ENCODE measurements around the gene KCNT1.

Gene KCNT1

GRCh38 chr9:135765416-135765815, 63.4 kb downstream of the KCNT1 start:
- no peak for DNase-seq (ENCODE audit: low read depth in 3 of 3)

- no peak for DNase-seq (ENCODE audit: low read depth in 3 of 3)
These were observed 64.3 kb downstream of the KCNT1 start for GRCh38 chr9:135766251-135766650.

DNA sequence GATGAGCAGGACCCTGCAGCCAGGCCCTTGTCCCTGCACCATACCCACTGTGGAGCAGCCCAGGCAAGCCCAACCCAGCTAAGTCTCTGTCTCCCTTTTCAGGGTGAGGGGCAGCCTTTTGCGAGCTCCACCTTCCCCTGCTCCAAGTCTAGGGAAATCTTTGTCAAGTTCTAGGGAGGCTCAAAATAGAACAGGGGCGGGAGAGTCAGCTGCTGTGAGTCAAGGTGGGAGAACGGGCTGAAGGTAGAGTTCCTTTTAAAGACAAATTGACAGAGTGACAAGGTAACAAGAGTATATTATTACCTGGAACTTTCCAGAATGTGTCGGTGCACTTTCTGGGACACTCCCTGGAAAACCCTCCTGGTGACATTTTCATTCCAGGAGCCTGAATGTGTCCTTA, 64.7 kb downstream of the KCNT1 start:
- no peak for DNase-seq (ENCODE audit: low read depth in 3 of 3)

- DNase-seq (ENCODE audit: low read depth in 3 of 3), result no peak
These were observed 66.7 kb downstream of the KCNT1 start for GRCh38 chr9:135768516-135769218.

GRCh38 chr9:135769489-135770202, 67.7 kb downstream of the KCNT1 start:
- DNase-seq (ENCODE audit: low read depth in 3 of 3), result no peak

- DNase-seq (ENCODE audit: low read depth in 3 of 3), result no peak
These were observed 68.2 kb downstream of the KCNT1 start for GRCh38 chr9:135770203-135770535.

DNA sequence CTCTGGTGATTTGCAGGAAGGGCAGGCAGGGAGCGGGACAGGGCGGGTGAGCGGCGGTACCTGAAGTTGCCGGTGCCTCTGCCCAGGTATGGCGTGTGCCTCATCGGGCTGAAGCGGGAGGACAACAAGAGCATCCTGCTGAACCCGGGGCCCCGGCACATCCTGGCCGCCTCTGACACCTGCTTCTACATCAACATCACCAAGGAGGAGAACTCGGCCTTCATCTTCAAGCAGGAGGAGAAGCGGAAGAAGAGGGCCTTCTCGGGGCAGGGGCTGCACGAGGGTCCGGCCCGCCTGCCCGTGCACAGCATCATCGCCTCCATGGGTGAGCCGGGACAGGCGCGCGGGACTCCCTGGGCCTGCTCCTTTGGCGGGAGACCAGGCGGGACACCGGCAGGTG, 68.8 kb downstream of the KCNT1 start:
- DNase-seq (ENCODE audit: low read depth in 3 of 3), result no peak

DNA sequence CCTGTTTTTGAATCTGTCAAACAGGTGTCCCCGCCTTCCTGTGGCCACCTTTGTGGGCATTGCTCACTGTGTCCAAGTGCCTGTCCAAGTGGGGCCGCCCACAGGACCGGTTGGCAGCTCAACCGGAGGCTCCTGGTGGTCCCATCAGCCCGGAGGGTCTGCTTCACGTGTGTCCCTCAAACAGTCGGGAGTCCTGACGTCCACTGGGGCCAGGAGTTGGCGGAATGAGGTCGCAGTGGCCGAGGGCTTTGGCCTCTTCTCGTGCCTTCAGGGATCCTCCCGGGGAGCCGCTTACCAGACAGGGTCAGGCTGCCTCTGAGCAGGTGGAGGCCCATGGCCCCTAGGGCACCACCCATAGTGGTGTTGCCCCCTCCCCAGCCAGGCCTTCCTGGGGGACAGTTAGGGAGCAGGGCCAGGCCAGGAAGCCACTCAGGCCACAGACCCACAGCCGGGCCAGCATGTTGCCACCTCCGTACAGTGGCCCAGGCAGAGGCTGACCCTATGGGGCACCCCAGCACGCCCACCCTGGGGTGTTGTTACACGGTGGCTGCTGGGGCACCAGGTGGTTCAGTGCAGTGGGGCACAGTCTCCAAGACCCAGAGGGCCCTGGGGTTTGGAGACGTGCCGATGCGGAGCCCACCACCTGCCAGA, 69.5 kb downstream of the KCNT1 start:
- no peak for DNase-seq (ENCODE audit: low read depth in 3 of 3)

GRCh38 chr9:135772056-135772646, 70.2 kb downstream of the KCNT1 start:
- no peak for DNase-seq (ENCODE audit: low read depth in 3 of 3)

DNA sequence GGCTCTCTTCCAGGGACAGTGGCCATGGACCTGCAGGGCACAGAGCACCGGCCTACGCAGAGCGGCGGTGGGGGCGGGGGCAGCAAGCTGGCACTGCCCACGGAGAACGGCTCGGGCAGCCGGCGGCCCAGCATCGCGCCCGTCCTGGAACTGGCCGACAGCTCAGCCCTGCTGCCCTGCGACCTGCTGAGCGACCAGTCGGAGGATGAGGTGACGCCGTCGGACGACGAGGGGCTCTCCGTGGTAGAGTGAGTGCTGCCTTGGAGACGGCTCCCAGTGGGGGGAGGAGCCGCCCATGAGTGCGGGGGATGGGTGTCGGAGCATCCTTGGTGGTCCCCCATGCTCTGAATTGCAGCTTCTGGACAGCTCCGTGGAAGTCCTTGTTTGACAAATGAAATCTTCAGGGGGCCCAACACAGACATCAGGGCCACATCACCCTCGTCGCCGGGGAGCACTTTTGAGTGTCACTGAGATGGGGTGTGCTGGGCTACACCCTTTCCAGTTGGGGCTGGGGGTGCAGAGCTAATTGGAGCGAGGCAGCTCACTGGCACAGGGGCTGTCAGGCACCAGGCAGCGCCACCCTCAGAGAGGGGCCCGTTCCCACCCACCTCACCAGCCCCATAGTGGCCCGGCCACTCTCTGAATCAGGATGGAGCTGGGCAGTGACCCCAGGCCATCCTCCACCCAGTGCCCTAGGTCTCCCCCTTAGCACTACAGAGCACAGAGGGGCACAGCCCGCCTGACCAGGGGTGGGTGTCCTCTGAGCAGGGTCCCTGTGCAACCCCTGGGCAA, 70.9 kb downstream of the KCNT1 start:
- DNase-seq (ENCODE audit: low read depth in 3 of 3), result no peak

GRCh38 chr9:135773530-135774238, 71.7 kb downstream of the KCNT1 start:
- no peak for DNase-seq (ENCODE audit: low read depth in 3 of 3)

- no peak for DNase-seq (ENCODE audit: low read depth in 3 of 3)
These were observed 72.3 kb downstream of the KCNT1 start for GRCh38 chr9:135774239-135774747.

DNA sequence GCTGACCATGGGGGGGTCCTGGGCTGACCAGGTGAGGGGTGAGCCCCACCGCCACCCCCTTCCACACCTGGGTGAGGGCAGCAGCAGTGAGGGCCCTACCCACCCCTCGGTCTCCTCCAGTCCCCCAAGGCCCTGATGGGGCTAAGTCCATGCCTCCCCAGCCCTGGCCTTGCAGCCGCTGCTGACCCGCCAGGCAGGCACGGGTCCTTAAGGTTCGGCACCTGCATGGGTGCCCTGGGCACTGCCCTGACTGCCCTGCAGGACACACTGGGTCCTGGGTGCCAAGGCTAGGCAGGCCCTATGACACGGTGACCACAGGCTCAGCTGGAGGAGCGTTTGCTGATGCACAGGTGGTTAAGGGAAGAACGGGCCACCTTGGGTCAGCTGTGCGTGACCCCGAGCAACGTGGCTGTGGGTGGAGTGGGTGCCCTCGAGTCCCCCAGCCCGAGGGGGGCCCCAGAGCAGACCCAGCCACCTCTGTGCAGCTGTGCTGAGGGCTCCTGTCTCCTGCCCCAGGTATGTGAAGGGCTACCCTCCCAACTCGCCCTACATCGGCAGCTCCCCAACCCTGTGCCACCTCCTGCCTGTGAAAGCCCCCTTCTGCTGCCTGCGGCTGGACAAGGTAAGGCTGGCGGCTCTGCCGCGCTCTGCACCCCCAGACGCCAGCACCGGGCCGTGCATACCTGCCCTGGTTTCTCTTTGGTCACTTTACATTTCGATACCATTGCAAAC, 73.0 kb downstream of the KCNT1 start:
- no peak for DNase-seq (ENCODE audit: low read depth in 3 of 3)

DNA sequence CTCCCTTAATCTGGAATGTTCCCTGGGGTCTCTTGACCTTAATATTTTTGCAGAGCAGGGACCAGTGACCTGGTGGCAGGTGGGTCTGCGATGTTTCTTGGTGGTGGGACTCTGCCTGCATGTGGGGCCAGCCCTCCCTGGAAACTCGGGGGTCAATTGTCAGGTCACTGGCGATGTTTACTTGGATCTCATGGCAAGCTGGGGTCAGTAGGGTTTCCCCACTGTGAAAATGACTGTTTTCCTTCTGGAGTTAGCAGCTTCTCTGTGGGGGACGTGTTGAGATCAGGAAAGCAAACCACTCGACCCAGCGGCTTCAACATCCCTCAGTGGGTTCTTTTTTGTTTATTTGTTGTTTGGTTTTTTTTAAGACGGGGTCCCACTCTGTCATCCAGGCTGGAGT, 73.9 kb downstream of the KCNT1 start:
- no peak for DNase-seq (ENCODE audit: low read depth in 3 of 3)

DNA sequence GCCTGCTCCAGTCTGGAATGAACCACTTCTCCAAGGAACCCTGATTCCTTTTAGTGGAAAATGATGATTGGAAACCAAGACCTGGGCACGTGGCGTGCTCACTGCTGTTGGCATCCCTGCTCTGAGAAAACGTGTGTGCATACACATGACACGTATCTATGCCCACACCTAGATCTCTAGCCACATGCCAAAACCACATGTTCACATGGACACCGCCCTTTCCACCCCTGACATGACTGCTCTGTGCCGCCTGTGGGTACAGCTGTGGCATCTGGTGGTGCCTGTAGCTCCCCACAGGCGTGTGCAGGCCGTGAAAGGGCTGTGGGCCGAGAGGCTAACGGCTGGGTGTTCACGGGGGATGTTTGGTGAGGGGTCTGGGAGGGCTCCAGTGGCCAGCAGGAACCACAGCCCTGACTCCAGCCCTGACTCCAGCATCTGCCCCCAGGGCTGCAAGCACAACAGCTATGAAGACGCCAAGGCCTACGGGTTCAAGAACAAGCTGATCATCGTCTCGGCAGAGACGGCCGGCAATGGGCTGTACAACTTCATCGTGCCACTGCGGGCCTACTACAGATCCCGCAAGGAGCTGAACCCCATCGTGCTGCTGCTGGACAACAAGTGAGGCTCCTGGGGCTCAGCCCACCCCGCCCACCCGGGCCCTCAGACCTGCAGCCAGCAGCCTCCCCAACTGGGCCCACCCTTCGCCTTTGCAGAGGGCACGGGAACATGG, 75.1 kb downstream of the KCNT1 start:
- DNase-seq (ENCODE audit: low read depth in 3 of 3), result no peak

GRCh38 chr9:135777623-135778177, 75.7 kb downstream of the KCNT1 start:
- no peak for DNase-seq (ENCODE audit: low read depth in 3 of 3)

DNA sequence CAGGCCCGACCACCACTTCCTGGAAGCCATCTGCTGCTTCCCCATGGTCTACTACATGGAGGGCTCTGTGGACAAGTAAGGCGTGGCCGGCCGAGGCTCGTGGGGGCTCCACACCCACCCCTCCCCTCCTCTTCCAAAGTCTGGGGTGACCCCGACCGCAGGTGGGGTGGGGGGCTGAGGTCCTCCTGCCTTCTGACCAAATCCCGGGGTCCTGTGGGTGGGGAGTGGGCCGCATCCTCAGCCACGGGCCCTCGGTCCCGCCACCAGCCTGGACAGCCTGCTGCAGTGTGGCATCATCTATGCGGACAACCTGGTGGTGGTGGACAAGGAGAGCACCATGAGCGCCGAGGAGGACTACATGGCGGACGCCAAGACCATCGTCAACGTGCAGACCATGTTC, 76.4 kb downstream of the KCNT1 start:
- no peak for DNase-seq (ENCODE audit: low read depth in 3 of 3)

DNA sequence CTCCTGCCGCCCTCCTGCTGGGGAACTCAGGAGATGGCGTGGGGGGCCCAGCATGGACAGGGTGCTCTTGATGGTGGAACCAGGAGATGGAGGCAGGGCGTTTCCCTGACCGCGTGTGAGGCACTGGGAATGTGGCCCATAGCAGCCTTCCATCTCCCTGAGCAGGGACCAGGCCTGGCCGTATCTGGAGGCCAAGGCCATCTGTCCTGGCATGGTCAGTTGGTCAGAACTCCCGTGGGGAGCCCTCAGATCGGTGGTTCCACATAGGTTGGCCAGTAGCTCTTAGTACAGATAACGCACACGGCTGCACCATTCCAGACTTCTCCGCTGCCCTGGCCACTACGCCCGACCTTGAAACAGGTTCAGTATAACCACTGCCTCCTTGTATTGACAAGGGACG, 77.6 kb downstream of the KCNT1 start:
- DNase-seq (ENCODE audit: low read depth in 3 of 3), result no peak

- no peak for DNase-seq (ENCODE audit: low read depth in 3 of 3)
These were observed 78.1 kb downstream of the KCNT1 start for GRCh38 chr9:135780086-135780485.
